ENCODE measurements around the gene ZNF614.
"Not testable (repeated sequence)": the region's sequence is repeated elsewhere in the genome, so short reads cannot be mapped to it uniquely, and the experiment has no call there.

ZNF614 gene

GRCh38 chr19:52048555-52049501 is 20.6 kb upstream of the ZNF614 start, which contains the start of gene ZNF432:
Gene ZNF432, minus strand, starts transcription at chr19:52048838. Its CDS starts 1,970 bp downstream, at chr19:52046868.
- Mint-ChIP-seq H3K9me3 (peaks cover 61% of the 10 kb centered on the region), H3K4me1 (peaks cover 6% of the 10 kb centered on the region), H3K27me3 (ENCODE audit: low read depth) (no peaks in the 10 kb centered on the region), H3K27ac (peak within 1 kb of the TSS; percentile 99), H3K4me3 (peak within 1 kb of the TSS; percentile 93 to 97 (median 94)), H3K36me3 (ENCODE audit: low read depth) (peaks cover 93% of the 10 kb centered on the region)
- no peak for TF ChIP-seq CTCF (IDR thresholded peaks at IDR 0.05; ENCODE audit: unreplicated experiment in 3 of 3)

GRCh38 chr19:52039169-52039568 is 11.0 kb upstream of the ZNF614 start:
- no peak for TF ChIP-seq CTCF (IDR thresholded peaks at IDR 0.05; ENCODE audit: unreplicated experiment in 3 of 3)
- Mint-ChIP-seq H3K27me3 (ENCODE audit: low read depth) (no peaks in the 10 kb centered on the region), H3K4me1 (no peaks in the 10 kb centered on the region), H3K27ac (no peak overlapping the region), H3K9me3 (peaks cover 79% of the 10 kb centered on the region), H3K36me3 (ENCODE audit: low read depth) (peaks cover 98% of the 10 kb centered on the region), H3K4me3 (no peak overlapping the region)

GRCh38 chr19:52034051-52034728 is 6.0 kb upstream of the ZNF614 start:
- H3K9me3 Mint-ChIP-seq = peaks cover 78% of the 10 kb centered on the region
- TF ChIP-seq CTCF (IDR thresholded peaks at IDR 0.05; ENCODE audit: unreplicated experiment in 3 of 3) = no peak
- no peak overlapping the region for H3K27ac Mint-ChIP-seq
- H3K27me3 Mint-ChIP-seq (ENCODE audit: low read depth) = no peaks in the 10 kb centered on the region
- peaks cover 96% of the 10 kb centered on the region for H3K36me3 Mint-ChIP-seq (ENCODE audit: low read depth)
- H3K4me1 Mint-ChIP-seq = no peaks in the 10 kb centered on the region
- H3K4me3 Mint-ChIP-seq = no peak overlapping the region

GRCh38 chr19:52028780-52029123 is 573 bp upstream of the ZNF614 start:
- H3K27me3 Mint-ChIP-seq (ENCODE audit: low read depth) = no peaks in the 10 kb centered on the region
- no peak for TF ChIP-seq CTCF (IDR thresholded peaks at IDR 0.05; ENCODE audit: unreplicated experiment in 3 of 3)
- H3K36me3 Mint-ChIP-seq (ENCODE audit: low read depth) = peaks cover 93% of the 10 kb centered on the region
- H3K4me1 Mint-ChIP-seq = peaks cover 19% of the 10 kb centered on the region
- peak overlapping the region; percentile 91 to 100 (median 99) for H3K27ac Mint-ChIP-seq
- H3K9me3 Mint-ChIP-seq = peaks cover 71% of the 10 kb centered on the region
- H3K4me3 Mint-ChIP-seq = peak overlapping the region; percentile 89 to 98 (median 92)

- Mint-ChIP-seq H3K36me3 (ENCODE audit: low read depth) (peaks cover 91% of the 10 kb centered on the region), H3K4me3 (peak overlapping the region; percentile 89 to 98 (median 92)), H3K4me1 (peaks cover 19% of the 10 kb centered on the region), H3K9me3 (peaks cover 75% of the 10 kb centered on the region)
- H3K27ac Mint-ChIP-seq; H3K27me3 Mint-ChIP-seq (ENCODE audit: low read depth): not testable (repeated sequence)
These were observed 1.8 kb downstream of the ZNF614 start for GRCh38 chr19:52026255-52026990.

- not testable (repeated sequence) for H3K27me3 Mint-ChIP-seq (ENCODE audit: low read depth)
- Mint-ChIP-seq H3K4me1 (peaks cover 19% of the 10 kb centered on the region), H3K27ac (peak overlapping the region in 1 of 3 experiments; percentile 60), H3K36me3 (ENCODE audit: low read depth) (peaks cover 92% of the 10 kb centered on the region), H3K9me3 (peaks cover 79% of the 10 kb centered on the region), H3K4me3 (peak overlapping the region; percentile 34 to 53 (median 38))
These were observed 3.7 kb downstream of the ZNF614 start for GRCh38 chr19:52024478-52024877.
